ENCODE measurements around the gene CHRNB4.
A peak's percentile ranks its signal among the peaks of the same experiment; 100 is the strongest.

The CHRNB4 gene

GRCh38 chr15:78673476-78673875 is 32.5 kb upstream of the CHRNB4 start:
- DNase-seq: no peak
- Histone ChIP-seq H3K4me3 (ENCODE audit: insufficient read depth in 1 of 2, low read depth in 1 of 2, low read length in 2 of 2) (no peak overlapping the region), H2AK5ac (ENCODE audit: low read length, severe bottlenecking) (no peak overlapping the region), H3K23ac (ENCODE audit: low read length in 2 of 2) (no peak overlapping the region), H2BK15ac (ENCODE audit: low read depth, poor library complexity, severe bottlenecking) (no peak overlapping the region), H3K4me1 (ENCODE audit: control insufficient read depth, insufficient read depth, low read depth, low read length) (no peaks in the 10 kb centered on the region), H3K9ac (ENCODE audit: low read length) (no peak overlapping the region), H3K4ac (ENCODE audit: low read depth in 1 of 2, low read length in 2 of 2) (no peak overlapping the region), H2BK5ac (ENCODE audit: low read depth, low read length, poor library complexity, severe bottlenecking) (no peak overlapping the region), H4K91ac (ENCODE audit: low read length) (no peak overlapping the region), H3K79me1 (replicated peaks; ENCODE audit: low read length, poor library complexity, severe bottlenecking) (no peaks in the 10 kb centered on the region), H3K18ac (ENCODE audit: low read depth in 1 of 2, low read length in 2 of 2) (no peak overlapping the region), H3K36me3 (ENCODE audit: control insufficient read depth in 1 of 2, insufficient read depth in 2 of 2, low read depth in 1 of 2, low read length in 2 of 2) (no peaks in the 10 kb centered on the region), H2AFZ (ENCODE audit: low read depth, low read length) (no peak overlapping the region), H2BK120ac (ENCODE audit: low read depth, low read length) (no peak overlapping the region), H3K27me3 (ENCODE audit: control insufficient read depth in 1 of 2, insufficient read depth in 1 of 2, low read length in 2 of 2) (peaks cover 0 to 3% of the 10 kb centered on the region in 2 experiments), H3K4me2 (ENCODE audit: low read length, poor library complexity, severe bottlenecking) (no peak overlapping the region), H3K14ac (ENCODE audit: low read length in 2 of 2) (no peak overlapping the region), H4K8ac (ENCODE audit: low read length) (no peak overlapping the region), H3K9me3 (ENCODE audit: control insufficient read depth, low read length) (no peaks in the 10 kb centered on the region), H3K27ac (ENCODE audit: low read length, poor library complexity, severe bottlenecking) (no peak overlapping the region), H2BK12ac (ENCODE audit: low read length in 2 of 2) (no peak overlapping the region)
- 58% methylated on average over 4 of the region's 4 CpGs for WGBS

- Histone ChIP-seq H3K14ac (ENCODE audit: low read length in 2 of 2) (no peak overlapping the region), H2BK5ac (ENCODE audit: low read depth, low read length, poor library complexity, severe bottlenecking) (no peak overlapping the region), H2AK5ac (ENCODE audit: low read length, severe bottlenecking) (no peak overlapping the region), H3K9ac (ENCODE audit: low read length) (no peak overlapping the region), H2BK15ac (ENCODE audit: low read depth, poor library complexity, severe bottlenecking) (no peak overlapping the region), H3K27me3 (ENCODE audit: control insufficient read depth in 1 of 2, insufficient read depth in 1 of 2, low read length in 2 of 2) (peaks cover 9 to 11% of the 10 kb centered on the region in 2 experiments), H3K27ac (ENCODE audit: low read length, poor library complexity, severe bottlenecking) (no peak overlapping the region), H3K4me3 (ENCODE audit: insufficient read depth in 1 of 2, low read depth in 1 of 2, low read length in 2 of 2) (no peak overlapping the region), H2AFZ (ENCODE audit: low read depth, low read length) (no peak overlapping the region), H3K9me3 (ENCODE audit: control insufficient read depth, low read length) (no peaks in the 10 kb centered on the region), H3K4me1 (ENCODE audit: control insufficient read depth, insufficient read depth, low read depth, low read length) (no peaks in the 10 kb centered on the region), H3K4ac (ENCODE audit: low read depth in 1 of 2, low read length in 2 of 2) (no peak overlapping the region), H3K23ac (ENCODE audit: low read length in 2 of 2) (no peak overlapping the region), H3K4me2 (ENCODE audit: low read length, poor library complexity, severe bottlenecking) (no peak overlapping the region), H2BK12ac (ENCODE audit: low read length in 2 of 2) (no peak overlapping the region), H4K8ac (ENCODE audit: low read length) (no peak overlapping the region), H3K79me1 (replicated peaks; ENCODE audit: low read length, poor library complexity, severe bottlenecking) (no peaks in the 10 kb centered on the region), H3K36me3 (ENCODE audit: control insufficient read depth in 1 of 2, insufficient read depth in 2 of 2, low read depth in 1 of 2, low read length in 2 of 2) (no peaks in the 10 kb centered on the region), H2BK120ac (ENCODE audit: low read depth, low read length) (no peak overlapping the region), H3K18ac (ENCODE audit: low read depth in 1 of 2, low read length in 2 of 2) (no peak overlapping the region), H4K91ac (ENCODE audit: low read length) (no peak overlapping the region)
- 93% methylated on average over 9 of the region's 9 CpGs for WGBS
- no peak for DNase-seq
These were observed 31.4 kb upstream of the CHRNB4 start for GRCh38 chr15:78672285-78673014.

- Histone ChIP-seq H3K4me2 (ENCODE audit: low read length, poor library complexity, severe bottlenecking) (no peak overlapping the region), H3K23ac (ENCODE audit: low read length in 2 of 2) (peak overlapping the region in 1 of 2 experiments; percentile 7), H4K8ac (ENCODE audit: low read length) (no peak overlapping the region), H3K36me3 (ENCODE audit: control insufficient read depth in 1 of 2, insufficient read depth in 2 of 2, low read depth in 1 of 2, low read length in 2 of 2) (no peaks in the 10 kb centered on the region), H2BK5ac (ENCODE audit: low read depth, low read length, poor library complexity, severe bottlenecking) (no peak overlapping the region), H3K4me1 (ENCODE audit: control insufficient read depth, insufficient read depth, low read depth, low read length) (no peaks in the 10 kb centered on the region), H3K79me1 (replicated peaks; ENCODE audit: low read length, poor library complexity, severe bottlenecking) (no peaks in the 10 kb centered on the region), H3K4me3 (ENCODE audit: insufficient read depth in 1 of 2, low read depth in 1 of 2, low read length in 2 of 2) (no peak overlapping the region), H2BK15ac (ENCODE audit: low read depth, poor library complexity, severe bottlenecking) (no peak overlapping the region), H2BK120ac (ENCODE audit: low read depth, low read length) (no peak overlapping the region), H3K14ac (ENCODE audit: low read length in 2 of 2) (no peak overlapping the region), H3K9ac (ENCODE audit: low read length) (no peak overlapping the region), H2AFZ (ENCODE audit: low read depth, low read length) (no peak overlapping the region), H2BK12ac (ENCODE audit: low read length in 2 of 2) (no peak overlapping the region), H3K18ac (ENCODE audit: low read depth in 1 of 2, low read length in 2 of 2) (no peak overlapping the region), H3K27ac (ENCODE audit: low read length, poor library complexity, severe bottlenecking) (no peak overlapping the region), H4K91ac (ENCODE audit: low read length) (no peak overlapping the region), H3K4ac (ENCODE audit: low read depth in 1 of 2, low read length in 2 of 2) (no peak overlapping the region), H2AK5ac (ENCODE audit: low read length, severe bottlenecking) (no peak overlapping the region), H3K9me3 (ENCODE audit: control insufficient read depth, low read length) (no peaks in the 10 kb centered on the region), H3K27me3 (ENCODE audit: control insufficient read depth in 1 of 2, insufficient read depth in 1 of 2, low read length in 2 of 2) (peaks cover 11 to 17% of the 10 kb centered on the region in 2 experiments)
- WGBS: 36% methylated on average over 5 of the region's 6 CpGs
- no peak for DNase-seq
These were observed 30.7 kb upstream of the CHRNB4 start for GRCh38 chr15:78671626-78672211.

GRCh38 chr15:78668987-78669386 is 28.0 kb upstream of the CHRNB4 start:
- H2AFZ ChIP-seq (ENCODE audit: low read depth, low read length): no peak overlapping the region
- H2BK15ac ChIP-seq (ENCODE audit: low read depth, poor library complexity, severe bottlenecking): no peak overlapping the region
- no peak overlapping the region for H3K4me3 ChIP-seq (ENCODE audit: insufficient read depth in 1 of 2, low read depth in 1 of 2, low read length in 2 of 2)
- WGBS: no CpG with 5 or more reads among the region's 2 CpGs
- DNase-seq: no peak
- H2AK5ac ChIP-seq (ENCODE audit: low read length, severe bottlenecking): no peak overlapping the region
- no peak overlapping the region for H4K91ac ChIP-seq (ENCODE audit: low read length)
- H3K18ac ChIP-seq (ENCODE audit: low read depth in 1 of 2, low read length in 2 of 2): no peak overlapping the region
- H3K4ac ChIP-seq (ENCODE audit: low read depth in 1 of 2, low read length in 2 of 2): no peak overlapping the region
- H3K4me2 ChIP-seq (ENCODE audit: low read length, poor library complexity, severe bottlenecking): no peak overlapping the region
- H4K8ac ChIP-seq (ENCODE audit: low read length): no peak overlapping the region
- no peak overlapping the region for H2BK5ac ChIP-seq (ENCODE audit: low read depth, low read length, poor library complexity, severe bottlenecking)
- H3K14ac ChIP-seq (ENCODE audit: low read length in 2 of 2): no peak overlapping the region
- H3K27me3 ChIP-seq (ENCODE audit: control insufficient read depth in 1 of 2, insufficient read depth in 1 of 2, low read length in 2 of 2): peaks cover 14 to 36% of the 10 kb centered on the region in 2 experiments
- no peak overlapping the region for H3K23ac ChIP-seq (ENCODE audit: low read length in 2 of 2)
- no peak overlapping the region for H2BK12ac ChIP-seq (ENCODE audit: low read length in 2 of 2)
- H3K27ac ChIP-seq (ENCODE audit: low read length, poor library complexity, severe bottlenecking): no peak overlapping the region
- no peaks in the 10 kb centered on the region for H3K36me3 ChIP-seq (ENCODE audit: control insufficient read depth in 1 of 2, insufficient read depth in 2 of 2, low read depth in 1 of 2, low read length in 2 of 2)
- H3K9ac ChIP-seq (ENCODE audit: low read length): no peak overlapping the region
- no peak overlapping the region for H2BK120ac ChIP-seq (ENCODE audit: low read depth, low read length)
- no peaks in the 10 kb centered on the region for H3K4me1 ChIP-seq (ENCODE audit: control insufficient read depth, insufficient read depth, low read depth, low read length)
- H3K79me1 ChIP-seq (replicated peaks; ENCODE audit: low read length, poor library complexity, severe bottlenecking): no peaks in the 10 kb centered on the region
- H3K9me3 ChIP-seq (ENCODE audit: control insufficient read depth, low read length): no peaks in the 10 kb centered on the region

Data from mesenchymal stem cell (in vitro differentiated cells and primary cell).